Measurements from ENCODE around the gene OR4E1.

Gene OR4E1

GRCh38 chr14:21686468-21686867 lies 12.8 kb upstream of the OR4E1 start:
- H3K9me2 ChIP-seq (replicated peaks; ENCODE audit: low read depth, low read length) = no peaks in the 10 kb centered on the region
- no peak overlapping the region for H3K9ac ChIP-seq (ENCODE audit: low read depth, low read length, poor library complexity, severe bottlenecking)
- no peaks in the 10 kb centered on the region for H4K20me1 ChIP-seq (ENCODE audit: insufficient read depth, low read length, poor library complexity, severe bottlenecking)
- no peaks in the 10 kb centered on the region for H3K9me3 ChIP-seq (ENCODE audit: insufficient read depth, low read depth, low read length)
- no peaks in the 10 kb centered on the region for H3F3A ChIP-seq (ENCODE audit: low read depth)
- H3K4me3 ChIP-seq (ENCODE audit: low read length, poor library complexity, severe bottlenecking) = no peak overlapping the region
- H3K4me2 ChIP-seq (ENCODE audit: low read depth, low read length, poor library complexity, severe bottlenecking) = no peak overlapping the region
- H2AFZ ChIP-seq (ENCODE audit: low read length) = no peak overlapping the region
- TF ChIP-seq EZH2phosphoT487 (IDR thresholded peaks at IDR 0.05; ENCODE audit: borderline replicate concordance) (no peak), CTCF (conservative IDR thresholded peaks at IDR 0.05; ENCODE audit: low read length) (no peak)
- H3K4me1 ChIP-seq (ENCODE audit: insufficient read depth, low read length, poor library complexity, severe bottlenecking) = no peaks in the 10 kb centered on the region
- H3K79me2 ChIP-seq (ENCODE audit: insufficient read depth, low read length) = no peaks in the 10 kb centered on the region
- H3K36me3 ChIP-seq (ENCODE audit: insufficient read depth, low read length) = no peaks in the 10 kb centered on the region
- H3K27me3 ChIP-seq (ENCODE audit: insufficient read depth, low read length, poor library complexity, severe bottlenecking) = peaks cover 12% of the 10 kb centered on the region

DNA sequence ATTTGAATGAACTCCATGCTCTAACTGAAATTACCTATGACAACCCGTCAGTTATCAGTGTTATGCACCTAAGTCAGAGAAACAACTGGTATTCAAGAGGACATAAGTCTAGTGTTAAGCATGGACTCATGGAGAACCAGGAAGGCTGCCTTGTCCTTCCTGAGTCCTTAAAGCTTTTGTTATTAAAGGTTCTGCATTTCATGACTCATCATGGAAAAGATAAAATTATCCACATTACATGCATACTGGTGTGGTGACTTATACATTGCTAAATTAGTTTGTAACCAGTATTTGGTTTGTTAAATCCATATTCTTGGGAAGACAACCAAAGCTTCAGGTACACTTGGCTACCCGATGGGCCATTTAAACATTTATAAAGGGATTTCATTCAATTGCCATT lies 6.5 kb upstream of the OR4E1 start:
- H3K4me3 ChIP-seq (ENCODE audit: low read length, poor library complexity, severe bottlenecking) = no peak overlapping the region
- H3K4me2 ChIP-seq (ENCODE audit: low read depth, low read length, poor library complexity, severe bottlenecking) = no peak overlapping the region
- no peaks in the 10 kb centered on the region for H4K20me1 ChIP-seq (ENCODE audit: insufficient read depth, low read length, poor library complexity, severe bottlenecking)
- peaks cover 5% of the 10 kb centered on the region; the same call in 1 of the 2 replicates for H3K9me3 ChIP-seq (ENCODE audit: insufficient read depth, low read depth, low read length)
- H3F3A ChIP-seq (ENCODE audit: low read depth) = no peaks in the 10 kb centered on the region
- no peaks in the 10 kb centered on the region for H3K9me2 ChIP-seq (replicated peaks; ENCODE audit: low read depth, low read length)
- H3K36me3 ChIP-seq (ENCODE audit: insufficient read depth, low read length) = no peaks in the 10 kb centered on the region
- TF ChIP-seq EZH2phosphoT487 (IDR thresholded peaks at IDR 0.05; ENCODE audit: borderline replicate concordance) (no peak), CTCF (conservative IDR thresholded peaks at IDR 0.05; ENCODE audit: low read length) (no peak)
- no peaks in the 10 kb centered on the region for H3K79me2 ChIP-seq (ENCODE audit: insufficient read depth, low read length)
- H2AFZ ChIP-seq (ENCODE audit: low read length) = no peak overlapping the region
- H3K4me1 ChIP-seq (ENCODE audit: insufficient read depth, low read length, poor library complexity, severe bottlenecking) = no peaks in the 10 kb centered on the region
- no peak overlapping the region for H3K9ac ChIP-seq (ENCODE audit: low read depth, low read length, poor library complexity, severe bottlenecking)
- H3K27me3 ChIP-seq (ENCODE audit: insufficient read depth, low read length, poor library complexity, severe bottlenecking) = peaks cover 20% of the 10 kb centered on the region

DNA sequence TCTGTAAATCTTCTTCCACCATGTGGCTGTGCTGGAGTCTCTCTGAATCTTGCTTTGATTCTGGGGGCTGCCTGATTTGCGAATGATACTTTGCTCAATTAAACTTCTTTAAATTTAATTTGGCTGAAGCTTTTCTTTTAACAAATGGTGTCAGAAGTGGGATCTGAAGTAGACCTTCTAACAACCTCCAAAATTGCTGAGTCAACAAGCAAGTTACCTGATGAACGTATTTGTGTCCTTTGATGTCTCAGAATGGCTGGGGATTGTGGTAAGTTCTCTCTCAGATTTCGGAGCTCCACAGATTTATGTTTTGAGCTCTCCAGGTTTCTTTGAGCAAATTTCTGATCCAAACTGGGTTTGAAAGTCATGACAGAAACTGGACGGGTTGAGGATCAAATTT lies 1.9 kb upstream of the OR4E1 start:
- Histone ChIP-seq H3K4me1 (ENCODE audit: insufficient read depth, low read length, poor library complexity, severe bottlenecking) (no peaks in the 10 kb centered on the region), H3F3A (ENCODE audit: low read depth) (no peaks in the 10 kb centered on the region)

More for the DNA sequence above, 1.9 kb upstream of the OR4E1 start:
- TF ChIP-seq CTCF (conservative IDR thresholded peaks at IDR 0.05; ENCODE audit: low read length) (no peak), EZH2phosphoT487 (IDR thresholded peaks at IDR 0.05; ENCODE audit: borderline replicate concordance) (no peak)
- no peaks in the 10 kb centered on the region for H3K9me2 ChIP-seq (replicated peaks; ENCODE audit: low read depth, low read length)
- peaks cover 5% of the 10 kb centered on the region; the same call in 1 of the 2 replicates for H3K9me3 ChIP-seq (ENCODE audit: insufficient read depth, low read depth, low read length)
- no peaks in the 10 kb centered on the region for H3K36me3 ChIP-seq (ENCODE audit: insufficient read depth, low read length)
- no peak overlapping the region for H3K9ac ChIP-seq (ENCODE audit: low read depth, low read length, poor library complexity, severe bottlenecking)
- H2AFZ ChIP-seq (ENCODE audit: low read length) = no peak overlapping the region
- no peak overlapping the region for H3K4me2 ChIP-seq (ENCODE audit: low read depth, low read length, poor library complexity, severe bottlenecking)
- H3K27me3 ChIP-seq (ENCODE audit: insufficient read depth, low read length, poor library complexity, severe bottlenecking) = peaks cover 7% of the 10 kb centered on the region
- H3K4me3 ChIP-seq (ENCODE audit: low read length, poor library complexity, severe bottlenecking) = no peak overlapping the region
- no peaks in the 10 kb centered on the region for H4K20me1 ChIP-seq (ENCODE audit: insufficient read depth, low read length, poor library complexity, severe bottlenecking)
- H3K79me2 ChIP-seq (ENCODE audit: insufficient read depth, low read length) = no peaks in the 10 kb centered on the region
